B cell (primary cell): Measurements from ENCODE around the gene TTYH3. TPM values are rescaled to one million over a fixed set of nuclear protein-coding genes. Genes with fewer than 3 reads are reported as not detected.

Experiments used
- ATAC-seq: fragments of 200-7000 bp; cut with Tn5 transposase; one replicate; pipeline ENCODE4 v1.10.0; 2021; ENCODE audit warnings: low read depth, mild to moderate bottlenecking, moderate number of reproducible peaks, moderate library complexity
- CTCF ChIA-PET: fragments of 350-600 bp; sonication (Branson Sonifier 250); formaldehyde crosslinking; loops from one replicate; lab custom pipeline; 2021; ENCODE audit warnings: antibody characterized with exemption, inconsistent platforms; lab: Charles Lee
- POLR2A ChIA-PET: fragments of 350-600 bp; sonication (Branson Sonifier 250); formaldehyde crosslinking; loops from one replicate; lab custom pipeline; 2021; ENCODE audit warnings: antibody characterized with exemption; lab: Charles Lee
- DNase-seq: peaks from one replicate; pipeline ENCODE4 v3.0.0; 2013
- H2AFZ ChIP-seq: 2 replicates; pipeline ENCODE4 v1.6.1; 2012; ENCODE audit warnings: mild to moderate bottlenecking, low read depth, low read length; ENCODE audit not compliant: insufficient read depth, poor library complexity, severe bottlenecking
- H3K27ac ChIP-seq, 2 donors: 1 replicate in 1 of 2; 2 replicates in 1 of 2; pipeline ENCODE4 v1.5.1; 2012 to 2013; ENCODE audit warnings: low read length in 2 of 2, mild to moderate bottlenecking in 2 of 2, moderate library complexity in 1 of 2
- H3K27me3 ChIP-seq, 4 experiments: fragments of 200-600 bp in 1 of 4; sonication (generic) in 1 of 4; replicated peaks in 1 of 4; 1 replicate in 2 of 4; 2 replicates in 2 of 4; pipeline versions ENCODE4 v1.6.1 to v1.7.0; 2013 to 2016; ENCODE audit warnings: low read length in 3 of 4, mild to moderate bottlenecking in 2 of 4, mixed read lengths in 1 of 4, moderate library complexity in 1 of 4; ENCODE audit not compliant: insufficient read depth in 4 of 4, control insufficient read depth in 3 of 4; ENCODE audit errors: control extremely low read depth in 1 of 4
- H3K36me3 ChIP-seq, 2 experiments: replicated peaks in 1 of 2; 1 replicate in 1 of 2; 2 replicates in 1 of 2; pipeline versions ENCODE4 v1.6.1 to v1.7.1; 2013; ENCODE audit warnings: low read length in 1 of 2; ENCODE audit not compliant: insufficient read depth in 2 of 2, control insufficient read depth in 1 of 2; ENCODE audit errors: control extremely low read depth in 1 of 2, extremely low read depth in 1 of 2
- H3K4me1 ChIP-seq, 2 donors: fragments of 200-600 bp in 1 of 2; sonication (generic) in 1 of 2; 1 replicate in 1 of 2; 2 replicates in 1 of 2; pipeline versions ENCODE4 v1.5.1 to v1.6.1; 2013 to 2017; ENCODE audit warnings: low read length in 2 of 2; ENCODE audit not compliant: control insufficient read depth in 2 of 2, insufficient read depth in 2 of 2
- H3K4me2 ChIP-seq: replicated peaks from 2 replicates; pipeline ENCODE3; 2012; ENCODE audit warnings: mild to moderate bottlenecking, low read depth, low read length; ENCODE audit not compliant: poor library complexity, severe bottlenecking
- H3K4me3 ChIP-seq, 5 experiments: fragments of 200-600 bp in 1 of 5; sonication (generic) in 1 of 5; 1 replicate in 3 of 5; 2 replicates in 2 of 5; pipeline versions ENCODE4 v1.5.1 to v1.7.0; 2011 to 2016; ENCODE audit warnings: low read length in 4 of 5, mild to moderate bottlenecking in 4 of 5, low read depth in 2 of 5, control low read depth in 1 of 5, moderate library complexity in 1 of 5; ENCODE audit not compliant: insufficient read depth in 1 of 5; ENCODE audit errors: control extremely low read depth in 1 of 5, extremely low read depth in 1 of 5
- H3K79me2 ChIP-seq: fragments of 200-600 bp; sonication (generic); one replicate; pipeline ENCODE4 v1.6.0; 2016; ENCODE audit warnings: low read length; ENCODE audit not compliant: control insufficient read depth, insufficient read depth
- H3K9ac ChIP-seq: fragments of 200-600 bp; sonication (generic); 2 replicates; pipeline ENCODE4 v1.6.1; 2017; ENCODE audit warnings: mild to moderate bottlenecking, low read length, moderate library complexity
- H3K9me3 ChIP-seq, 3 donors: one replicate each; pipeline versions ENCODE4 v1.6.1 to v1.7.1; 2013; ENCODE audit warnings: low read length in 2 of 3; ENCODE audit not compliant: control insufficient read depth in 2 of 3, insufficient read depth in 1 of 3; ENCODE audit errors: control extremely low read depth in 1 of 3
- H4K20me1 ChIP-seq: 2 replicates; pipeline ENCODE4 v1.6.0; 2012; ENCODE audit warnings: mild to moderate bottlenecking, low read length; ENCODE audit not compliant: insufficient read depth, control insufficient read depth, poor library complexity, severe bottlenecking
- H3K27ac Mint-ChIP-seq: one replicate; pipeline ENCODE4 v1.8.0; 2021; ENCODE audit warnings: mixed read lengths
- H3K27me3 Mint-ChIP-seq: one replicate; pipeline ENCODE4 v1.8.0; 2021; ENCODE audit warnings: mixed read lengths
- H3K4me1 Mint-ChIP-seq: one replicate; pipeline ENCODE4 v1.8.0; 2021; ENCODE audit warnings: mixed read lengths
- H3K4me3 Mint-ChIP-seq: one replicate; pipeline ENCODE4 v1.8.0; 2021; ENCODE audit warnings: mixed read lengths
- H3K9me3 Mint-ChIP-seq: one replicate; pipeline ENCODE4 v1.8.0; 2022; ENCODE audit warnings: mixed read lengths; ENCODE audit not compliant: insufficient read depth
- EZH2 ChIP-seq: IDR thresholded peaks from 2 replicates; pipeline ENCODE4 v1.6.1; 2012; ENCODE audit warnings: borderline replicate concordance, low read depth, mild to moderate bottlenecking, moderate library complexity, low read length; ENCODE audit not compliant: insufficient read depth, poor library complexity, severe bottlenecking
- WGBS: methylation state at CpG from one replicate; pipeline ENCODE4 v1.1.5; 2013; ENCODE audit warnings: missing lambda C conversion rate; ENCODE audit not compliant: insufficient coverage; 5-methylcytosine and 5-hydroxymethylcytosine counted together
- intact Hi-C: fragments of 100-400 bp; cut with micrococcal nuclease; formaldehyde crosslinking; loops from one replicate; pipeline ENCODE4 v1.10.0; 2022
- polyA plus RNA-seq: library from polyadenylated mRNA; depleted of rRNA; stranded (reverse); fragments of >200 nt; gene quantifications from 2 replicates; pipeline ENCODE4 v1.2.3, GENCODE V29; 2012
- total RNA-seq, 2 donors: library from RNA; stranded (reverse); fragments of 120-200 nt in 1 of 2; gene quantifications; 1 replicate in 1 of 2; 2 replicates in 1 of 2; pipeline versions ENCODE4 v1.2.3 to v1.2.4, GENCODE V29; 2013 to 2022
- TF ChIP-seq, protein P1 (sequence below): fragments of 200-600 bp; IDR thresholded peaks from one replicate; pipeline ENCODE4 v1.8.0; 2022; ENCODE audit warnings: antibody characterized with exemption, mild to moderate bottlenecking

TTYH3 gene
- total and polyA plus RNA-seq, 2 donors (not counting 1 experiment from before 2014, with no cell fraction given), result 8.4 to 48.6 TPM

DNA sequence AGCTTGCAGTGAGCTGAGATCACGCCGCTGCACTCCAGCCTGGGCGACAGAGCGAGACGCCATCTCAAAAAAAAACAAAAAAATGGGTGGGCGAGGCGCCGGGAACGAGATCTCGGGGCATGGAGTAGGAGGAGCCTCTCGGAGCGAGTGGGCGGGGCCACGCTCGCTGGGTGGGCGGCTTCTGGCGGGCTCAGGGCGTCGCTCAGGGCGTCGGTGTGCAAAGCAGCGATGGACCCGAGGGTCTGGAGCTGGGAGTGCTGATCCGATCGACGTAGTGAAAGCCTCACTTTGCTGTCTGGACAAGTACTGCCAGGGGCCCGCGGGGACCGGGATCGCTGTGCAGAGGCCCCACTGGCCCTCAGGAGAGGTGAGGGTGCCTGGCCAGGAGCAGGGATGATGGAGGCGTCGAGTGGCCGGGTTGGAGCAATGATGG is 33.6 kb downstream of the TTYH3 start:
- no peaks in the 10 kb centered on the region for H3K4me1 ChIP-seq
- Mint-ChIP-seq H3K9me3 (no peaks in the 10 kb centered on the region), H3K27ac (no peak overlapping the region), H3K4me3 (no peak overlapping the region), H3K4me1 (peaks cover 1% of the 10 kb centered on the region), H3K27me3 (peaks cover 10% of the 10 kb centered on the region)
- no peaks in the 10 kb centered on the region for H4K20me1 ChIP-seq
- H3K4me2 ChIP-seq, result no peak overlapping the region
- no peaks in the 10 kb centered on the region for H3K79me2 ChIP-seq
- DNase-seq (no peak), ATAC-seq (no peak)
- TF ChIP-seq EZH2, result no peak
- H3K27me3 ChIP-seq, result peaks cover 0 to 2% (median 0%) of the 10 kb centered on the region in 4 experiments
- 73% methylated on average over 33 of the region's 33 CpGs for WGBS
- ChIA-PET POLR2A (interaction anchor here (0.7 to 1.5 kb wide), 2 partner anchors 26 to 45 kb away, joined by 3 read pairs; no protein-coding TSS in a partner anchor), CTCF (no interaction called here)
- peaks cover 0 to 18% (median 0%) of the 10 kb centered on the region in 3 donors for H3K9me3 ChIP-seq
- intact Hi-C loops, result no loop called here
- no peak overlapping the region for H3K4me3 ChIP-seq
- no peak overlapping the region for H3K9ac ChIP-seq
- H3K27ac ChIP-seq, result no peak overlapping the region
- no peak overlapping the region for H2AFZ ChIP-seq
- H3K36me3 ChIP-seq, result peaks cover 0 to 2% of the 10 kb centered on the region in 2 experiments

DNA sequence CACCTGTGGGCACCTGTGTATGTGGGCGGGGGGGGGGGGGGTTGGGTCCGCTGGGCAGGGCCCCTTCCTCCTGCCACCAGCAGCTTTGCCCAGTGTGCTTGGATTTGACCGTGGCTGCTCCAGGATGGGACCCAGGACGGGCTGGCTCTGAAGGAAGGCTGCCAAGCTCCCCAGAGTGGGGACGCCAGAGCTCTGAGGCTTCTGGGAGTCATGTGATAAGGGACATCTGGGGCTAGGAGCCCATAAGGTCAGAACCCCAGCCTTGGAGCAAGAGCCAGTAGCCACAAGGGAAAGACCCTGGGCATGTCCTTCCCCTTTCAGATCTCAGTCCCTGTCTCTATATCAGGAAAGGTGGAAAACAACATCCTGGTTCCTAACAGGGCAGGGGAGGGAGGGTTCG is 34.4 kb downstream of the TTYH3 start:
- Mint-ChIP-seq H3K4me1 (peaks cover 7% of the 10 kb centered on the region), H3K9me3 (no peaks in the 10 kb centered on the region), H3K27me3 (peaks cover 10% of the 10 kb centered on the region), H3K4me3 (no peak overlapping the region), H3K27ac (no peak overlapping the region)
- Histone ChIP-seq H3K36me3 (peaks cover 0 to 2% of the 10 kb centered on the region in 2 experiments), H3K4me3 (no peak overlapping the region), H3K4me1 (peaks cover 5 to 6% of the 10 kb centered on the region in 2 donors), H3K4me2 (no peak overlapping the region), H3K79me2 (no peaks in the 10 kb centered on the region), H3K27ac (no peak overlapping the region), H3K9ac (no peak overlapping the region), H3K27me3 (peaks cover 0 to 2% (median 0%) of the 10 kb centered on the region in 4 experiments), H4K20me1 (no peaks in the 10 kb centered on the region), H3K9me3 (peaks cover 0 to 18% (median 0%) of the 10 kb centered on the region in 3 donors), H2AFZ (no peak overlapping the region)
- POLR2A ChIA-PET, result no interaction called here
- CTCF ChIA-PET, result interaction anchor here (1.7 kb wide), 1 partner anchor 44 kb away, joined by 9 read pairs; no protein-coding TSS in a partner anchor
- DNase-seq, result no peak
- ATAC-seq, result no peak
- 85% methylated on average over 4 of the region's 6 CpGs for WGBS
- no peak for TF ChIP-seq EZH2
- TF ChIP-seq, protein P1, sequence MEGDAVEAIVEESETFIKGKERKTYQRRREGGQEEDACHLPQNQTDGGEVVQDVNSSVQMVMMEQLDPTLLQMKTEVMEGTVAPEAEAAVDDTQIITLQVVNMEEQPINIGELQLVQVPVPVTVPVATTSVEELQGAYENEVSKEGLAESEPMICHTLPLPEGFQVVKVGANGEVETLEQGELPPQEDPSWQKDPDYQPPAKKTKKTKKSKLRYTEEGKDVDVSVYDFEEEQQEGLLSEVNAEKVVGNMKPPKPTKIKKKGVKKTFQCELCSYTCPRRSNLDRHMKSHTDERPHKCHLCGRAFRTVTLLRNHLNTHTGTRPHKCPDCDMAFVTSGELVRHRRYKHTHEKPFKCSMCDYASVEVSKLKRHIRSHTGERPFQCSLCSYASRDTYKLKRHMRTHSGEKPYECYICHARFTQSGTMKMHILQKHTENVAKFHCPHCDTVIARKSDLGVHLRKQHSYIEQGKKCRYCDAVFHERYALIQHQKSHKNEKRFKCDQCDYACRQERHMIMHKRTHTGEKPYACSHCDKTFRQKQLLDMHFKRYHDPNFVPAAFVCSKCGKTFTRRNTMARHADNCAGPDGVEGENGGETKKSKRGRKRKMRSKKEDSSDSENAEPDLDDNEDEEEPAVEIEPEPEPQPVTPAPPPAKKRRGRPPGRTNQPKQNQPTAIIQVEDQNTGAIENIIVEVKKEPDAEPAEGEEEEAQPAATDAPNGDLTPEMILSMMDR, result no peak
- intact Hi-C loops, result no loop called here
